ENCODE data around the gene ALDOB. TPM values are rescaled to one million over a fixed set of nuclear protein-coding genes. Genes with fewer than 3 reads are reported as not detected.

The ALDOB gene
- polyA plus RNA-seq, 2 of the 4 experiments (the other 2 are of a cell fraction): not detected

DNA sequence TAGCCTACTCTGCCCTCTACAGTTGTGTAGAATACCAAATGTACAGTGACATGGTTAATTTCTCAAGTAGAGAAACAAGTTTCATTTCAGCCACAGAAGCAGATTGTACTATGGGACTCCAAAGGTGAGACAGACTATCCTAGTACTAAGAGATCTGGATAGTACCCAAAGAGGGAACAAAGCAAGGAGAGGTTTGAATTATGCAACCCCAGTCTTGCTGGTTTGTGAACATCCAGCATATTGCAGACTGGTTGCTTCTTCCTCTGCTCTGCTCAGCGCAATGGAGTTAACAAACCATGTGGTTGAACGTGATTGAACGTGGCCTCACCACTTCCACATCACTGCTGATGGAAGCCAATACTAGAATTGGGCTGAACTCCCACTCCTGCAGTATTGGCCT lies 43.3 kb upstream of the ALDOB start:
- no peak for ATAC-seq

GRCh38 chr9:101478444-101478843 lies 42.9 kb upstream of the ALDOB start:
- ATAC-seq (peak in 1 of 2 experiments; percentile 52; a peak in 3 of 6 replicates), DNase-seq (ENCODE audit: low read depth in 1 of 2, low spot score in 1 of 2) (no peak), FAIRE-seq (no peak)
- CTCF ChIA-PET: interaction anchor here (2.2 to 3.0 kb wide), 3 partner anchors 8 to 20 kb away, joined by 5 to 10 read pairs (median 8); a partner anchor contains a TSS
- TF ChIP-seq CEBPB (IDR thresholded peaks at IDR 0.05): no peak
- no peak for TF ChIP-seq MAFK (IDR thresholded peaks at IDR 0.05; ENCODE audit: partially characterized antibody)
- no peak for TF ChIP-seq ESRRA (IDR thresholded peaks at IDR 0.05; ENCODE audit: borderline replicate concordance, low read length)
- no peak for TF ChIP-seq ZSCAN20 (CRISPR knock-in tag; IDR thresholded peaks at IDR 0.05)
- no peak for TF ChIP-seq TFCP2L1 (CRISPR knock-in tag; IDR thresholded peaks at IDR 0.05)
- TF ChIP-seq, protein P1, sequence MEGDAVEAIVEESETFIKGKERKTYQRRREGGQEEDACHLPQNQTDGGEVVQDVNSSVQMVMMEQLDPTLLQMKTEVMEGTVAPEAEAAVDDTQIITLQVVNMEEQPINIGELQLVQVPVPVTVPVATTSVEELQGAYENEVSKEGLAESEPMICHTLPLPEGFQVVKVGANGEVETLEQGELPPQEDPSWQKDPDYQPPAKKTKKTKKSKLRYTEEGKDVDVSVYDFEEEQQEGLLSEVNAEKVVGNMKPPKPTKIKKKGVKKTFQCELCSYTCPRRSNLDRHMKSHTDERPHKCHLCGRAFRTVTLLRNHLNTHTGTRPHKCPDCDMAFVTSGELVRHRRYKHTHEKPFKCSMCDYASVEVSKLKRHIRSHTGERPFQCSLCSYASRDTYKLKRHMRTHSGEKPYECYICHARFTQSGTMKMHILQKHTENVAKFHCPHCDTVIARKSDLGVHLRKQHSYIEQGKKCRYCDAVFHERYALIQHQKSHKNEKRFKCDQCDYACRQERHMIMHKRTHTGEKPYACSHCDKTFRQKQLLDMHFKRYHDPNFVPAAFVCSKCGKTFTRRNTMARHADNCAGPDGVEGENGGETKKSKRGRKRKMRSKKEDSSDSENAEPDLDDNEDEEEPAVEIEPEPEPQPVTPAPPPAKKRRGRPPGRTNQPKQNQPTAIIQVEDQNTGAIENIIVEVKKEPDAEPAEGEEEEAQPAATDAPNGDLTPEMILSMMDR (IDR thresholded peaks at IDR 0.05): 0 out of 3 replicates have a peak, but pooled peaks have one; percentile 8
- no peak for TF ChIP-seq ZNF302 (CRISPR knock-in tag; IDR thresholded peaks at IDR 0.05)
- Histone ChIP-seq H3K4me3 (no peak overlapping the region), H3K27ac (no peak overlapping the region), H3K4me1 (peaks cover 5% of the 10 kb centered on the region; the same call in 1 of the 3 replicates), H3K9me3 (no peaks in the 10 kb centered on the region), H3K4me2 (no peak overlapping the region)
- POLR2A ChIA-PET: no interaction called here
- 74% methylated on average over 4 of the region's 4 CpGs for WGBS (ENCODE audit: missing lambda C conversion rate)

More for the DNA sequence above, 43.3 kb upstream of the ALDOB start:
- 89% methylated on average over 3 of the region's 3 CpGs for WGBS (ENCODE audit: missing lambda C conversion rate)
- ChIA-PET CTCF (interaction anchor here (0.6 to 0.9 kb wide), 3 partner anchors 20 to 778 kb away, joined by 3 to 4 read pairs (median 3); no protein-coding TSS in a partner anchor), POLR2A (no interaction called here)
- Histone ChIP-seq H3K4me1 (peaks cover 5% of the 10 kb centered on the region; the same call in 1 of the 3 replicates), H3K27ac (no peak overlapping the region), H3K4me2 (no peak overlapping the region), H3K9me3 (no peaks in the 10 kb centered on the region), H3K4me3 (no peak overlapping the region)
- DNase-seq (ENCODE audit: low read depth in 1 of 2, low spot score in 1 of 2) (no peak), FAIRE-seq (no peak)
- no peak for TF ChIP-seq KDM5A (IDR thresholded peaks at IDR 0.05)
- no peak for TF ChIP-seq POLR2A (IDR thresholded peaks at IDR 0.05; ENCODE audit: low read length)
- no peak for TF ChIP-seq HEYL (CRISPR knock-in tag; IDR thresholded peaks at IDR 0.05)
- TF ChIP-seq SMC3 (IDR thresholded peaks at IDR 0.05): no peak
- TF ChIP-seq GATA3 (IDR thresholded peaks at IDR 0.05; ENCODE audit: borderline replicate concordance): no peak
- no peak for TF ChIP-seq FOSB (CRISPR knock-in tag; IDR thresholded peaks at IDR 0.05)
- TF ChIP-seq NPAS2 (CRISPR knock-in tag; IDR thresholded peaks at IDR 0.05; ENCODE audit: borderline replicate concordance): no peak
- no peak for TF ChIP-seq MAZ (IDR thresholded peaks at IDR 0.05; ENCODE audit: borderline replicate concordance, low read depth, low read length)
- no peak for TF ChIP-seq HDAC2 (IDR thresholded peaks at IDR 0.05)
- no peak for TF ChIP-seq ZNF302 (CRISPR knock-in tag; IDR thresholded peaks at IDR 0.05)
- no peak for TF ChIP-seq FOXS1 (CRISPR knock-in tag; IDR thresholded peaks at IDR 0.05)
- TF ChIP-seq HMGXB4 (CRISPR knock-in tag; IDR thresholded peaks at IDR 0.05; ENCODE audit: borderline replicate concordance): no peak
- TF ChIP-seq ZSCAN20 (CRISPR knock-in tag; IDR thresholded peaks at IDR 0.05): no peak

DNA sequence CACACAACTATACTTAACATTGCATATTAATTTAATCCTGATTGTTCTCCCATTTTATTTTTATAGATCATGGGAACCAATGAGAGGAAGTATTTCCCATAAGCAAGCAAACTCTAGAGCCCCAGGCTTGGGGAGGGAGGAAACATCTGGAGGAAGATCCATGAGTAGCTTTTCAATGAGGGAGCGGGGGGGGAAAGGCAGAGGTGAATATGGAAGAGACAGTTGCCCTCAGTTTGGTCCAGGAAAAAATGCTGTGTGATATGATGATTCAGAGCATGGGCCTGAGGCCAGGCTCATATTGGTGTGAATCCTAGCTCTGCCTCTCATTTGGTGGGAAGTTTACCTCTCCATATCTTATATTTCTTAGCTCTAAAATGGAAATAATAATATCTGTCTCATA lies 42.2 kb upstream of the ALDOB start:
- H3K4me1 ChIP-seq: peaks cover 5% of the 10 kb centered on the region; the same call in 1 of the 3 replicates
- ATAC-seq: no peak
- no peak for TF ChIP-seq FOXS1 (CRISPR knock-in tag; IDR thresholded peaks at IDR 0.05)
- TF ChIP-seq HOXA7 (CRISPR knock-in tag; IDR thresholded peaks at IDR 0.05): no peak
- TF ChIP-seq CBX8 (IDR thresholded peaks at IDR 0.05): no peak
- no peak for TF ChIP-seq FOSB (CRISPR knock-in tag; IDR thresholded peaks at IDR 0.05)
- no peak for TF ChIP-seq HOXB5 (CRISPR knock-in tag; IDR thresholded peaks at IDR 0.05)
- TF ChIP-seq CHD4 (IDR thresholded peaks at IDR 0.05; ENCODE audit: borderline replicate concordance): no peak
- TF ChIP-seq HOXB13 (CRISPR knock-in tag; IDR thresholded peaks at IDR 0.05; ENCODE audit: low read depth): no peak
- TF ChIP-seq HES2 (IDR thresholded peaks at IDR 0.05): no peak
- TF ChIP-seq CBX2 (IDR thresholded peaks at IDR 0.05; ENCODE audit: borderline replicate concordance, low read depth): no peak
- TF ChIP-seq CHD2 (IDR thresholded peaks at IDR 0.05; ENCODE audit: low read length, partially characterized antibody): no peak
- no peak for TF ChIP-seq ZFP36 (IDR thresholded peaks at IDR 0.05; ENCODE audit: borderline replicate concordance, partially characterized antibody)
- TF ChIP-seq TFCP2L1 (CRISPR knock-in tag; IDR thresholded peaks at IDR 0.05): no peak
- no peak overlapping the region for H3K4me2 ChIP-seq
- H3K9me3 ChIP-seq: no peaks in the 10 kb centered on the region
- WGBS (ENCODE audit: missing lambda C conversion rate): 96% methylated on average over 1 of the region's 1 CpG
- FAIRE-seq: no peak
- no peak overlapping the region for H3K27ac ChIP-seq
- ChIA-PET POLR2A (no interaction called here), CTCF (interaction anchor here (1.4 to 3.0 kb wide), 4 partner anchors 9 to 29 kb away, joined by 3 to 10 read pairs (median 6); a partner anchor contains a TSS)
- no peak overlapping the region for H3K4me3 ChIP-seq
- DNase-seq (ENCODE audit: low read depth in 1 of 2, low spot score in 1 of 2): no peak

All from A549 (cell line).